IPS DF 19.7 (cell line): ENCODE results near the gene NUTM2A.
"Not testable (repeated sequence)": the region's sequence is repeated elsewhere in the genome, so short reads cannot be mapped to it uniquely, and the experiment has no call there.

Experiments
- DNase-seq: peaks from one replicate; pipeline ENCODE4 v3.0.0-alpha.2; 2013; ENCODE audit warnings: low read depth, low spot score

Gene NUTM2A

GRCh38 chr10:87247335-87247734 lies 22.1 kb downstream of the NUTM2A start:
- not testable (repeated sequence) for DNase-seq

GRCh38 chr10:87248818-87249353 lies 23.6 kb downstream of the NUTM2A start:
- not testable (repeated sequence) for DNase-seq

- DNase-seq, result not testable (repeated sequence)
Observed at GRCh38 chr10:87280749-87281392, 55.6 kb downstream of the NUTM2A start.
